HL-60 (cell line): ENCODE data around the gene ESPN. TPM values are rescaled to one million over a fixed set of nuclear protein-coding genes. Genes with fewer than 3 reads are reported as not detected.

Source experiments
- DNase-seq, 2 experiments: peaks; one replicate each; pipeline ENCODE4 v3.0.0-alpha.2; 2010 to 2020; ENCODE audit warnings: low read depth in 1 of 2, low spot score in 1 of 2
- H3K27ac ChIP-seq: fragments of 250-450 bp; sonication (Bioruptor Pico); replicated peaks from 2 replicates; pipeline ENCODE4 v1.5.1; 2020; ENCODE audit warnings: mild to moderate bottlenecking, moderate library complexity
- H3K27me3 ChIP-seq: fragments of 250-450 bp; sonication (Bioruptor Pico); 2 replicates; pipeline ENCODE4 v1.5.1; 2021; ENCODE audit warnings: mild to moderate bottlenecking, moderate library complexity; ENCODE audit not compliant: insufficient read depth, poor library complexity, severe bottlenecking
- H3K4me3 ChIP-seq: replicated peaks from 2 replicates; pipeline ENCODE4 v1.5.1; 2011; ENCODE audit warnings: mild to moderate bottlenecking, control low read depth, low read length; ENCODE audit not compliant: insufficient read depth
- CTCF ChIP-seq: IDR thresholded peaks from one replicate; pipeline ENCODE4 v1.5.1; 2011; ENCODE audit warnings: low read length, control low read depth, inconsistent platforms; ENCODE audit not compliant: insufficient read depth
- GABPA ChIP-seq: IDR thresholded peaks from 2 replicates; pipeline ENCODE4 v1.6.1; 2012; ENCODE audit warnings: low read depth
- POLR2AphosphoS5 ChIP-seq: IDR thresholded peaks from 2 replicates; pipeline ENCODE4 v1.6.1; 2012; ENCODE audit warnings: low read depth
- REST ChIP-seq: IDR thresholded peaks from 2 replicates; pipeline ENCODE4 v1.6.1; 2012; ENCODE audit warnings: low read depth; ENCODE audit not compliant: insufficient replicate concordance
- SPI1 ChIP-seq: IDR thresholded peaks from 2 replicates; pipeline ENCODE4 v1.6.1; 2012; ENCODE audit warnings: low read depth, mild to moderate bottlenecking, borderline replicate concordance
- microRNA-seq: library from miRNA; unstranded; fragments of <30 nt; microRNA quantifications from one replicate; pipeline ENCODE4, GENCODE V29; 2018

The ESPN gene

GRCh38 chr1:6509220-6509918 is 84.8 kb downstream of the ESPN start:
- peak in 1 of 2 experiments; percentile 18 for DNase-seq
- Histone ChIP-seq H3K27me3 (peaks cover 2% of the 10 kb centered on the region), H3K4me3 (no peak overlapping the region), H3K27ac (no peak overlapping the region)
- TF ChIP-seq REST (no peak), POLR2AphosphoS5 (0 out of 2 replicates have a peak, but pooled peaks have one; percentile 19), SPI1 (peak; percentile 77), CTCF (no peak), GABPA (no peak)

GRCh38 chr1:6509919-6510291 is 85.3 kb downstream of the ESPN start:
- no peak overlapping the region for H3K27ac ChIP-seq
- no peak overlapping the region for H3K4me3 ChIP-seq
- H3K27me3 ChIP-seq: peaks cover 2% of the 10 kb centered on the region
- TF ChIP-seq POLR2AphosphoS5 (no peak), GABPA (no peak), SPI1 (no peak), REST (no peak), CTCF (no peak)
- no peak for DNase-seq

- peaks cover 2% of the 10 kb centered on the region for H3K27me3 ChIP-seq
- TF ChIP-seq SPI1 (no peak), GABPA (no peak), REST (no peak), CTCF (no peak), POLR2AphosphoS5 (no peak)
- no peak overlapping the region for H3K27ac ChIP-seq
- no peak overlapping the region for H3K4me3 ChIP-seq
- no peak for DNase-seq
These were observed 85.9 kb downstream of the ESPN start for GRCh38 chr1:6510493-6510892.

Small RNA genes lying within 50 kb of the gene (microRNA-seq; reads per million reads assigned to microRNA genes)
- not detected for gene MIR4252
